Neural progenitor cell (in vitro differentiated cells): ENCODE results near the gene BTBD9. TPM values are rescaled to one million over a fixed set of nuclear protein-coding genes. Genes with fewer than 3 reads are reported as not detected.

ENCODE experiments used
- DNase-seq: peaks from one replicate; pipeline ENCODE4 v3.0.0-alpha.2; 2016; ENCODE audit warnings: low spot score
- H2AFZ ChIP-seq: fragments of 200-600 bp; sonication (generic); replicated peaks from 2 replicates; pipeline ENCODE4 v1.6.1; 2016; ENCODE audit warnings: antibody characterized with exemption
- H3F3A ChIP-seq: fragments of 200-600 bp; sonication (generic); 2 replicates; pipeline ENCODE4 v1.6.1; 2016; ENCODE audit warnings: antibody characterized with exemption, low read depth
- H3K27ac ChIP-seq: fragments of 200-600 bp; sonication (generic); 2 replicates; pipeline ENCODE4 v1.5.1; 2016; ENCODE audit warnings: mild to moderate bottlenecking
- H3K27me3 ChIP-seq: fragments of 200-600 bp; sonication (generic); 2 replicates; pipeline ENCODE4 v1.6.1; 2016; ENCODE audit warnings: mild to moderate bottlenecking, moderate library complexity
- H3K36me3 ChIP-seq: fragments of 200-600 bp; sonication (generic); 2 replicates; pipeline ENCODE4 v1.5.1; 2016
- H3K4me1 ChIP-seq: fragments of 200-600 bp; sonication (generic); 2 replicates; pipeline ENCODE4 v1.6.1; 2016; ENCODE audit warnings: mixed run types
- H3K4me2 ChIP-seq: fragments of 200-600 bp; sonication (generic); 2 replicates; pipeline ENCODE4 v1.6.1; 2016
- H3K4me3 ChIP-seq: fragments of 200-600 bp; sonication (generic); 2 replicates; pipeline ENCODE4 v1.5.1; 2016
- H3K79me2 ChIP-seq: fragments of 200-600 bp; sonication (generic); 2 replicates; pipeline ENCODE4 v1.6.1; 2016; ENCODE audit warnings: low read depth
- H3K9ac ChIP-seq: fragments of 200-600 bp; sonication (generic); 2 replicates; pipeline ENCODE4 v1.6.1; 2016
- H3K9me3 ChIP-seq: fragments of 200-600 bp; sonication (generic); 2 replicates; pipeline ENCODE4 v1.5.1; 2016; ENCODE audit warnings: low read depth
- H4K20me1 ChIP-seq: fragments of 200-600 bp; sonication (generic); 2 replicates; pipeline ENCODE4 v1.6.1; 2016; ENCODE audit warnings: low read depth
- H3K27ac Mint-ChIP-seq: 3 replicates; pipeline ENCODE4 v1.8.0; 2021; ENCODE audit warnings: mixed read lengths
- H3K27me3 Mint-ChIP-seq: 2 replicates; pipeline ENCODE4 v1.8.0; 2022; ENCODE audit warnings: low read depth, mild to moderate bottlenecking, inconsistent platforms, moderate library complexity, mixed read lengths; ENCODE audit not compliant: insufficient read depth
- H3K36me3 Mint-ChIP-seq: 3 replicates; pipeline ENCODE4 v1.8.0; 2021; ENCODE audit warnings: mixed read lengths
- H3K4me1 Mint-ChIP-seq: 3 replicates; pipeline ENCODE4 v1.8.0; 2021; ENCODE audit warnings: mixed read lengths
- H3K4me3 Mint-ChIP-seq: 3 replicates; pipeline ENCODE4 v1.8.0; 2021; ENCODE audit warnings: mild to moderate bottlenecking, moderate library complexity, mixed read lengths
- H3K9me3 Mint-ChIP-seq: 3 replicates; pipeline ENCODE4 v1.8.0; 2020; ENCODE audit warnings: mixed read lengths
- CTCF ChIP-seq: fragments of 200-600 bp; sonication (generic); IDR thresholded peaks from 2 replicates; pipeline ENCODE4 v1.5.1; 2017; ENCODE audit warnings: antibody characterized with exemption, mild to moderate bottlenecking
- EZH2 ChIP-seq: fragments of 200-600 bp; sonication (generic); IDR thresholded peaks from 2 replicates; pipeline ENCODE4 v1.6.1; 2017; ENCODE audit warnings: antibody characterized with exemption, mild to moderate bottlenecking, moderate library complexity
- EZH2phosphoT487 ChIP-seq: fragments of 200-600 bp; sonication (generic); IDR thresholded peaks from 2 replicates; pipeline ENCODE4 v1.6.1; 2017; ENCODE audit warnings: antibody characterized with exemption
- total RNA-seq: library from RNA; depleted of rRNA; stranded (reverse); fragments of >200 nt; gene quantifications from 2 replicates; pipeline ENCODE4 v1.2.3, GENCODE V29; 2015; ENCODE audit warnings: low replicate concordance

Gene BTBD9
- total RNA-seq, 1 donor from 2014 or later: 16.9 TPM

GRCh38 chr6:38375341-38375740 is 264.4 kb downstream of the BTBD9 start:
- Mint-ChIP-seq H3K4me3 (no peak overlapping the region), H3K9me3 (no peaks in the 10 kb centered on the region), H3K27ac (no peak overlapping the region), H3K27me3 (peaks cover 3% of the 10 kb centered on the region), H3K4me1 (peaks cover 21% of the 10 kb centered on the region), H3K36me3 (no peaks in the 10 kb centered on the region)
- DNase-seq: no peak
- H3K9ac ChIP-seq: no peak overlapping the region
- no peak overlapping the region for H3K27ac ChIP-seq
- no peak overlapping the region for H3K4me2 ChIP-seq
- H4K20me1 ChIP-seq: no peaks in the 10 kb centered on the region
- no peaks in the 10 kb centered on the region for H3K9me3 ChIP-seq
- H3K36me3 ChIP-seq: no peaks in the 10 kb centered on the region
- H3K27me3 ChIP-seq: no peaks in the 10 kb centered on the region
- H3K79me2 ChIP-seq: no peaks in the 10 kb centered on the region
- H2AFZ ChIP-seq: no peak overlapping the region
- H3K4me1 ChIP-seq: peaks cover 4% of the 10 kb centered on the region
- H3F3A ChIP-seq: no peaks in the 10 kb centered on the region
- H3K4me3 ChIP-seq: no peak overlapping the region
- no peak for TF ChIP-seq CTCF
- no peak for TF ChIP-seq EZH2phosphoT487

GRCh38 chr6:38371881-38372280 is 267.8 kb downstream of the BTBD9 start:
- Histone ChIP-seq H3K4me3 (no peak overlapping the region), H4K20me1 (no peaks in the 10 kb centered on the region), H3K4me1 (peaks cover 4% of the 10 kb centered on the region), H3K4me2 (no peak overlapping the region), H3K36me3 (no peaks in the 10 kb centered on the region), H3F3A (no peaks in the 10 kb centered on the region), H3K27me3 (no peaks in the 10 kb centered on the region), H2AFZ (no peak overlapping the region), H3K27ac (no peak overlapping the region), H3K9me3 (no peaks in the 10 kb centered on the region), H3K9ac (no peak overlapping the region), H3K79me2 (no peaks in the 10 kb centered on the region)
- no peak overlapping the region for H3K27ac Mint-ChIP-seq
- H3K4me3 Mint-ChIP-seq: no peak overlapping the region
- H3K36me3 Mint-ChIP-seq: no peaks in the 10 kb centered on the region
- no peaks in the 10 kb centered on the region for H3K9me3 Mint-ChIP-seq
- no peak for DNase-seq
- H3K4me1 Mint-ChIP-seq: peaks cover 27% of the 10 kb centered on the region
- peaks cover 3% of the 10 kb centered on the region for H3K27me3 Mint-ChIP-seq
- TF ChIP-seq EZH2phosphoT487: no peak
- no peak for TF ChIP-seq CTCF
- no peak for TF ChIP-seq EZH2

- no peak overlapping the region for H3K4me2 ChIP-seq
- no peak for TF ChIP-seq EZH2
- no peak for TF ChIP-seq EZH2phosphoT487
- TF ChIP-seq CTCF: no peak
- no peak overlapping the region for H3K9ac ChIP-seq
- H3K9me3 Mint-ChIP-seq: no peaks in the 10 kb centered on the region
- no peaks in the 10 kb centered on the region for H3K27me3 ChIP-seq
- H3K9me3 ChIP-seq: no peaks in the 10 kb centered on the region
- H3K4me3 Mint-ChIP-seq: no peak overlapping the region
- no peak overlapping the region for H2AFZ ChIP-seq
- no peaks in the 10 kb centered on the region for H3F3A ChIP-seq
- no peaks in the 10 kb centered on the region for H3K36me3 ChIP-seq
- H3K36me3 Mint-ChIP-seq: no peaks in the 10 kb centered on the region
- no peaks in the 10 kb centered on the region for H4K20me1 ChIP-seq
- no peak overlapping the region for H3K4me3 ChIP-seq
- H3K27me3 Mint-ChIP-seq: peaks cover 3% of the 10 kb centered on the region
- H3K79me2 ChIP-seq: no peaks in the 10 kb centered on the region
- H3K27ac ChIP-seq: no peak overlapping the region
- no peak overlapping the region for H3K27ac Mint-ChIP-seq
- peaks cover 30% of the 10 kb centered on the region for H3K4me1 Mint-ChIP-seq
- H3K4me1 ChIP-seq: peaks cover 4% of the 10 kb centered on the region
- DNase-seq: no peak
Measured at GRCh38 chr6:38370653-38371601, 268.8 kb downstream of the BTBD9 start.
